HG03457 (cell line): ENCODE data around the gene PPP1R1A.

Experiments
- ATAC-seq: cut with Tn5 transposase; IDR thresholded peaks from one replicate; pipeline ENCODE4 v1.9.1; 2021; ENCODE audit warnings: moderate number of reproducible peaks; ENCODE audit not compliant: unreplicated experiment

Gene PPP1R1A

DNA sequence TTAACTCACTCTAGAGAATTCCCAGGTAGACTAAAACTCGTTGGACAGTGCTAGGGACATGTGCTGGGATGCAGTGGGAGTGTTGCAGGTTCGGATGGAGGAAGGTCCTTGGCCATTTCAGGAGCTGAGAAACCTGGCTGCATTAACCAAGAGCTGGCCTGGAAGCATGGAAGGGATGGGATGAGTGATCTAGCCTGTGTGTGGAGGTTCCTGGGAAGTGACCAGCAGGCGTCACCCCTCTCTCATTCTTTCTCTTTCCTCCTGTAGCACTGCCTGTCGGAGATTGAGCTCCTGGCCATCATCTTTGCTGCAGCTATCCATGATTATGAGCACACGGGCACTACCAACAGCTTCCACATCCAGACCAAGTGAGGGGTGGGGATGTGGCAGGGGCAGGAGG, 15.6 kb downstream of the PPP1R1A start:
- ATAC-seq, result no peak

- no peak for ATAC-seq
Measured at GRCh38 chr12:54571193-54572188, 17.0 kb downstream of the PPP1R1A start.

- ATAC-seq, result no peak
Measured at GRCh38 chr12:54569995-54570528, 18.4 kb downstream of the PPP1R1A start.

- no peak for ATAC-seq
Measured at GRCh38 chr12:54569072-54569471, 19.4 kb downstream of the PPP1R1A start.

DNA sequence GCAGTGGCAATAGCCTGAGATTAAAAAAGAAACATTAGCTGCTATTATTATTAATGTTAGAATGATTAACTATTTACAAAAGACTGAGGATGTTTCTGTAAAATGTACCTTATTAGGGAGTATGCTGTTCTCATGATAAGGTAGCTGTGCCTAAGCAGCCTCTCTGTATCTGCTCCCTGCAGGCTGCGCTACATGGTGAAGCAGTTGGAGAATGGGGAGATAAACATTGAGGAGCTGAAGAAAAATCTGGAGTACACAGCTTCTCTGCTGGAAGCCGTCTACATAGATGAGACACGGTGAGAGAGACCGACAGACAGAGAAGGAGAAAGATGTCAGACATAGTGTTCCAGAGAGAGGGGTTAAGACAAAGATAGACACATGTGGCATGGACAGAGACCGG, 21.7 kb downstream of the PPP1R1A start:
- no peak for ATAC-seq

GRCh38 chr12:54565986-54566544, 22.4 kb downstream of the PPP1R1A start:
- ATAC-seq, result no peak

- no peak for ATAC-seq
Measured at GRCh38 chr12:54565310-54565985, 23.0 kb downstream of the PPP1R1A start.

GRCh38 chr12:54564768-54565167, 23.7 kb downstream of the PPP1R1A start:
- ATAC-seq, result no peak

DNA sequence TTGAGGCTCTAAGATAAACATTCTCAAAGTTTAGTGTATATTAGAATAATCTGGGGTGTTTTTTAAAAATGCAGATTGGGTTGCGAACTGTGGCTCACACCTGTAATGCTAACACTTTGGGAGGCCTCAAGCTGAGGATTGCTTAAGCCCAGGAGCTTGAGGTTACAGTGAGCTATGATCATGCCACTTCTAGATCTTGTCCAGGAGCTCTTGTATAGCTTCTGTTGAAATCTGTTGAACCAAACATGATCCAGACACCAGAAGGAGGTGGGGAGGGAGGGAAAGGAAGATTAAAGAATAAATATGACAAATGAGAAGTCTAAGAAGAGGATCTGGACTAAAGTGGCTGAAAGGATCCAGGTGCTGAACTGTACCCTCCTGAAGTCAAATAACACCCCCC, 24.7 kb downstream of the PPP1R1A start:
- no peak for ATAC-seq

DNA sequence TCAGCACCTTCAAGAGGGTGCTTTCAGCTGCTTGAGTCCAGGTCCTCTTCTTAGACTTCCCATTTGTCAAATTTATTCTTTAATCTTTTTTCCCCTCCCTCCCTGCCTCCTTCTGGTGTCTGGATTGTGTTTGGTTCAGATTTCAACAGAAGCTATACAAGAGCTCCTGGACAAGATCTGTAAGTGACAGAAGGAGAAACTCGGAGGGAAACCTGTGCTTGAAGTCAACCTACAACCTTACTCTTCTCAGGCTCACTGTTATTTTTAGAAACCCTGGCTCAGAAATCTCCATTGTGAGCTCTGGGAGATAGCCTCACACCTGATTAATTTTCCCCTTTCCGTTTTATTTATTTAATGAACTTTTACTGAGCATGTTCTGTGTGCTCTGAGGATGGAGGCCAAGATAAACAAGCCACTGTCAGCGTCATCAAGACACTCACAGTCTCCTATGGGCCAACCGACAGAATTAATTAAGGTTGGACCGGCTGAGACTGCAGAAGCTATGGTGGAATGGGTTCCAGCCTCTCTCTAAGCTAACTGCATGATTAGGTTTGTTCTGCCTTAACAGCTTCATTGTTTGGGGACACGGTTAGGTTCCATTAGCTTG, 25.6 kb downstream of the PPP1R1A start:
- ATAC-seq, result no peak

- ATAC-seq, result no peak
Measured at GRCh38 chr12:54561164-54561563, 27.3 kb downstream of the PPP1R1A start.

DNA sequence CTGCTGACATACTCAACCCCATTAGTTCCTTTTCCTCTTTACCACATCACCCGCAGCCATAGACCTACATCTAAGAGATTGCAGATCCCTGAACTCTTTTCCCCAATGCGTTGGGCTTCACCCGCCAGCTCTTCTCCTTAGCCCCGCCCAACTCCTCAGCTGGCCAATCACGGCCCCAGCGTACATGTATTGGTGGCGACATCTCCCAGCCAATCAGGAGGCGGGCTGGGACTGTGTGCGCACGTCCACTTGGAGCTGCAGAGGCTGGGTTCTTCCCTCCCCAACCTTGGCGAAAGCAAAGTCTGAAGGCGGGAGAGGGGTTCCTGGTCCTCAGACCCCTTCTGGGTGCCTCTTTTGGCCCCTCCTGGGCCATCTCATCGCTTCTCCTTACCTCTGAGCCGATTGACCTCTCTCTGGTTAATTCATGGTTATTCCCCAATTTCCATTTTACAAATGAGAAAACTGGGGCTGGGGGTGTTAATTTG, 28.0 kb downstream of the PPP1R1A start:
- ATAC-seq, result peak; percentile 99

- ATAC-seq, result no peak
Measured at GRCh38 chr12:54558759-54559158, 29.7 kb downstream of the PPP1R1A start.

DNA sequence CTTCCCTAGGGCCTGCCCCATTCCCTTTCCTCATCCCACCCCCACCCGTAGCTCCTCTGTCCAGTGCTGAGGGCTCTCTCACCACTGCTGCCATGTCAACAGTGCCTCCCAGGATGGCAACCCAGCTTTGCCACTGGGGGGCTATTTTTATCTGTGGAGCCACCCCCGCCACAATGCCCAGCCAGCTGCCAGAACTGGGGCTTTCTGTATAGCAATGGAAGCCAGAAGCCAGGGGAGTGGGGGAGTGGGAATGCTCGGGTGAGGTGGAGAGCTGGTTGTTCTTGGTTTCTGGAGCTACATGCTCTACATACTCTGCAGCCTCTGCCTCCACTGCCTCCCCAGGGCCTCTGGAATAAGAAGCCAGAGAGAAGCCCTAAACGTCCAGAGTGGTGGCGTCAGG, 30.1 kb downstream of the PPP1R1A start:
- no peak for ATAC-seq

- no peak for ATAC-seq
Measured at GRCh38 chr12:54555670-54556257, 32.7 kb downstream of the PPP1R1A start.

DNA sequence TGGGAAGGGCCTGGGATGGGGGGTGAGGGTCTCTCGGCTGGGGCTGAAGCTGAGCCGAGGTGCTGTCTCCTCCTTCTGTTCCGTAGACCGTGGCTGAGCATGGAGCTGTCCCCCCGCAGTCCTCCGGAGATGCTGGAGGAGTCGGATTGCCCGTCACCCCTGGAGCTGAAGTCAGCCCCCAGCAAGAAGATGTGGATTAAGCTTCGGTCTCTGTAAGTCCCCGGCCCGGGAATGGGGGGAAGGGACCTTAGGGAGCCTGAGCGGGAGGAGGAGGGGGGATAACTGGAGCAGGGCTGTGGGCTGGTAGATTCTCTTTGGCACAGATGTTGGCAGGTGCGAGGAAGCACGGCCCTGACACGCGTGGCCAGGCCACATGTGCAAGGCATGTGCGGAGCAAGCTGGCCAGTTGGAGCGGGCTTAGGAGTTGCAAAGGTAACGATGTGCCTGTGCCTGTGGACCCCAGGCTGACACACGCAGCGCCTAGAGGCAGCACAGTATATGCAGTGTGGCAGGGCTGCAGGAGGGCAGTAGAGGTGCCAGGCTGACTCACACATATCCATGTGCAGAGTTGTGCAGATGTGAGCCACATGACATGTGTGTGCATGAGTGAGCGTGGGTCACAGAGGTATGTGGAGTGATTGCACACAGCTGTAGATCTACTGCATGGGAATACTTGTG, 38.5 kb downstream of the PPP1R1A start:
- ATAC-seq, result no peak

DNA sequence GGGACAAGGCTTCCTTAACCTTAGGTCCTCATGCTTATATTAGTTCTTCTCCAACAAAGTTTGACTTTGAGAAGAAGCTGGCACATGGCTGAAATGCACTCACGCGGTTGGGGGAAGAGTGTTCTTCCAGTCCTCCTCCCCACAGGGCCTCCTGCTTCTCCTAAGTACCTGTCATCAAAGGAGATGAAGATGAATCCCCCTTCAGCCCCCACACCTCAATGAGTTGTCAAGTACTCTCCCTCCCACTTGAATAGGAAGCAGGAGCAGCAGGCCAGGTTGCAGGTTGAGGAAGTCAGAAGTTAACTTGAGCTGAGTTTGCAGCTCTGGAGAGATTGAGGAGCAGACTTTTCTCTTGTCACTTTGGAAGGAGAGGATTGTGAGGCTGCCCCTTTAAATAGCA, 41.9 kb downstream of the PPP1R1A start:
- ATAC-seq, result no peak

DNA sequence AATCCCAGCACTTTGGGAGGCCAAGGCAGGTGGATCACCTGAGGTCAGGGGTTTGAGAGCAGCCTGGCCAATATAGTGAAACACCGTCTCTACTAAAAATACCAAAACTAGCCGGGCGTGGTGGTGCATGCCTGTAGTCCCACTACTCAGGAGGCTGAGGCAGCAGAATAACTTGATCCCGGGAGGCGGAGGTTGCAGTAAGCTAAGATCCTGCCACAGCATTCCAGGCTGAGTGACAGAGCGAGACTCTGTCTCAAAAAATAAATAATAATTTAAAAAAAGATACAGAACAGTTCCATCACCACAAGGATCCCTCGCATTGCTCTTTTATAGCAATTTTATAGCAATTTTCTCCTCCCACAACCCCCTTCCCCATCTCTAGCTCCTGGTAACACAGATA, 43.7 kb downstream of the PPP1R1A start:
- ATAC-seq, result no peak

DNA sequence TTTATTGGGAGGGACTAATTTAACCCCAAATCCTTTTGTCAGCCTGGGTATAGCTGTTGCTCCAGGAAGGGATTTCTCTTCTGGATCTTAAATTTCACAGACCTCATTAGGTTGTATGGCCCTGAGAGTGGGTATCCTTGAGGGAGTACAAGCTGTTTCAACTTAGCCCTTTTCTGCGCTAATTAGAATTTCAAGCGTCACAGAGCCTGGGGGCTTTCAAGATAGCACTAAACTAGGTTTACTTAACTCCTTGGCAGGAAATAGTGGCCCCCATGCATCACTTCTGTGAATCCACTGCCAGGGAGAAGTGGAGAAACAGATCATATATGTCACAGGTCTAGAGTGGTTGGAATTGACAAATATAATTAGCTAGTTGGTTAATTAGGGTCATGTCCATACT, 44.9 kb downstream of the PPP1R1A start:
- no peak for ATAC-seq

DNA sequence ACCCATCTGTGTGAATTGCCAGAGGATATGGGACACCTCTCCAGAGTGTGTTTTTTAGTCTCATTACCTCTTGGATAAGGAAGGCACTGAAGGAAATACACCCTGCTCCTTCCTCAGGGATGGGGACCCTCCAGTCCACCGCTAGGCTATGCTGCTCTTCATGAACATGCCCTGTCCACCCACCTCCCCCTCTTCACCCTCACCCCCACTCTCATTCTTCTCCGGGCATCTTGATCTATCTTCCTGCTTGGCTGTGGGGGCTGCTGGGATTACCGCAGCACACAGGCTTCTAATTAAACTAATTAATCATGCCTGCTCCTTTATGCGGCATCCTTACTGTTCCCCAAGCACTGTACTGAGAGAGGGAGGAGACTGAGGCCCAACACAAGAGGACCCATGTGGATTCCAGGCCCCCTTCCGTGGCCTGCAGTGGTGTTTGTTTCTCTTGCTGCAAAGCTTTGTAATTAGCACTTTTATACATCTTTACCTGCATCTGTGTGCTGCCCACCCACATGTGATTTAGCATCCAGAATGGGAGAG, 46.6 kb downstream of the PPP1R1A start:
- no peak for ATAC-seq
